Endothelial cell of umbilical vein (primary cell): ENCODE results near the gene ZNF414. TPM values are rescaled to one million over a fixed set of nuclear protein-coding genes. Genes with fewer than 3 reads are reported as not detected.

Experiments
- BruUV-seq: library from RNA; stranded (reverse); fragments of 400-500 nt; replicated peaks from 2 replicates; lab custom pipeline; 2021; lab: Mats Ljungman, UMichigan
- CTCF ChIA-PET: fragments of 300-600, 350-600 bp; sonication (Branson Sonifier 250); formaldehyde crosslinking; loops from one replicate; lab custom pipeline; 2021; ENCODE audit warnings: antibody characterized with exemption, inconsistent platforms; lab: Charles Lee
- POLR2A ChIA-PET: fragments of 300-600, 350-600 bp; sonication (Branson Sonifier 250); formaldehyde crosslinking; loops from one replicate; lab custom pipeline; 2021; ENCODE audit warnings: antibody characterized with exemption, inconsistent platforms; lab: Charles Lee
- DNase-seq: peaks from one replicate; pipeline ENCODE4 v3.0.0-alpha.2; 2011; ENCODE audit warnings: low read depth, low spot score
- FAIRE-seq: peaks from 2 replicates; lab custom pipeline; 2011; peaks lifted over from hg19 to GRCh38; lab: Jason Lieb, UNC
- H2AFZ ChIP-seq: 2 replicates; pipeline ENCODE4 v1.6.0; 2012; ENCODE audit warnings: low read depth, low read length, control low read depth, inconsistent platforms
- H3K27ac ChIP-seq: 2 replicates; pipeline ENCODE4 v1.5.1; 2011; ENCODE audit warnings: low read depth, mild to moderate bottlenecking, control low read depth, low read length, moderate library complexity; ENCODE audit not compliant: insufficient read depth
- H3K27me3 ChIP-seq, 2 experiments: 2 replicates each; pipeline versions ENCODE4 v1.6.0 to v1.6.1; 2011; ENCODE audit warnings: low read length in 2 of 2, mixed read lengths in 1 of 2; ENCODE audit not compliant: control insufficient read depth in 2 of 2, insufficient read depth in 2 of 2
- H3K36me3 ChIP-seq, 2 experiments: 2 replicates in 1 of 2; 3 replicates in 1 of 2; pipeline ENCODE4 v1.5.1; 2011; ENCODE audit warnings: low read length in 2 of 2, mild to moderate bottlenecking in 1 of 2, moderate library complexity in 1 of 2; ENCODE audit not compliant: control insufficient read depth in 2 of 2, insufficient read depth in 2 of 2; ENCODE audit errors: extremely low read depth in 1 of 2
- H3K4me1 ChIP-seq: 3 replicates; pipeline ENCODE4 v1.5.1; 2011; ENCODE audit warnings: mild to moderate bottlenecking, low read length; ENCODE audit not compliant: control insufficient read depth, insufficient read depth; ENCODE audit errors: extremely low read depth
- H3K4me2 ChIP-seq: 2 replicates; pipeline ENCODE4 v1.6.1; 2011; ENCODE audit warnings: low read length, control low read depth, mixed read lengths; ENCODE audit not compliant: insufficient read depth
- H3K4me3 ChIP-seq, 3 experiments: fragments of 200-600 bp in 1 of 3; sonication (generic), shearing (Covaris generic) in 1 of 3; replicated peaks in 1 of 3; 2 replicates each; pipeline ENCODE4 v1.5.1; 2011 to 2016; ENCODE audit warnings: control low read depth in 3 of 3, low read length in 3 of 3, mild to moderate bottlenecking in 2 of 3, inconsistent platforms in 1 of 3, low read depth in 1 of 3, moderate library complexity in 1 of 3; ENCODE audit not compliant: insufficient read depth in 1 of 3
- H3K79me2 ChIP-seq: 2 replicates; pipeline ENCODE4 v1.6.0; 2012; ENCODE audit warnings: low read length, inconsistent platforms; ENCODE audit not compliant: control insufficient read depth, insufficient read depth
- H3K9ac ChIP-seq: replicated peaks from 2 replicates; pipeline ENCODE3; 2011; ENCODE audit warnings: low read length, control low read depth; ENCODE audit not compliant: insufficient read depth; ENCODE audit errors: extremely low read depth
- H3K9me1 ChIP-seq: replicated peaks from 3 replicates; pipeline ENCODE4 v1.6.0; 2011; ENCODE audit warnings: mild to moderate bottlenecking, low read length; ENCODE audit not compliant: control insufficient read depth, insufficient read depth; ENCODE audit errors: extremely low read depth
- H3K9me3 ChIP-seq: replicated peaks from 2 replicates; pipeline ENCODE4 v1.5.1; 2012; ENCODE audit warnings: low read length, inconsistent platforms; ENCODE audit not compliant: control insufficient read depth, insufficient read depth
- H4K20me1 ChIP-seq: replicated peaks from 2 replicates; pipeline ENCODE3; 2011; ENCODE audit warnings: mild to moderate bottlenecking, low read length; ENCODE audit not compliant: control insufficient read depth, insufficient read depth; ENCODE audit errors: extremely low read depth
- CTCF ChIP-seq, 2 donors: IDR thresholded peaks; 1 replicate in 1 of 2; 2 replicates in 1 of 2; pipeline ENCODE4 v1.5.1; 2011; ENCODE audit warnings: low read length in 2 of 2, mild to moderate bottlenecking in 2 of 2, moderate library complexity in 2 of 2, control low read depth in 1 of 2, inconsistent platforms in 1 of 2, low read depth in 1 of 2; ENCODE audit not compliant: insufficient read depth in 1 of 2; ENCODE audit errors: extremely low read depth in 1 of 2
- EZH2 ChIP-seq: IDR thresholded peaks from 2 replicates; pipeline ENCODE4 v1.6.1; 2012; ENCODE audit warnings: borderline replicate concordance, low read depth, mild to moderate bottlenecking, moderate library complexity, low read length, inconsistent platforms; ENCODE audit not compliant: severe bottlenecking
- FOS ChIP-seq: IDR thresholded peaks from 2 replicates; pipeline ENCODE4 v1.6.1; 2011; ENCODE audit warnings: mild to moderate bottlenecking, low read length, moderate library complexity, borderline replicate concordance; ENCODE audit not compliant: insufficient read depth
- GATA2 ChIP-seq: IDR thresholded peaks from 2 replicates; pipeline ENCODE4 v1.7.0; 2011; ENCODE audit warnings: low read depth, mild to moderate bottlenecking, moderate library complexity, mixed read lengths, low read length; ENCODE audit not compliant: insufficient read length, insufficient read depth
- JUN ChIP-seq: IDR thresholded peaks from 2 replicates; pipeline ENCODE4 v1.6.1; 2011; ENCODE audit warnings: borderline replicate concordance, low read depth; ENCODE audit not compliant: insufficient read length, insufficient read depth
- MYC ChIP-seq: IDR thresholded peaks from one replicate; pipeline ENCODE4 v1.6.1; 2011; ENCODE audit warnings: mild to moderate bottlenecking, low read depth, low read length
- POLR2A ChIP-seq: IDR thresholded peaks from 2 replicates; pipeline ENCODE4 v1.6.1; 2012; ENCODE audit warnings: low read depth, mild to moderate bottlenecking, control low read depth, low read length
- POLR2AphosphoS5 ChIP-seq: IDR thresholded peaks from 2 replicates; pipeline ENCODE4 v1.6.1; 2012; ENCODE audit warnings: low read depth, mild to moderate bottlenecking, control low read depth, low read length, moderate library complexity; ENCODE audit not compliant: insufficient read depth
- dilution Hi-C: fragments of 300-500 bp; cut with MboI; formaldehyde crosslinking; loops from one replicate; pipeline ENCODE4 v1.15.0; 2019; ENCODE audit warnings: low sequenced_read_pairs; ENCODE audit not compliant: extremely low pct_ligation_motif_present
- intact Hi-C: fragments of 100-400 bp; cut with micrococcal nuclease; formaldehyde crosslinking; loops from one replicate; pipeline ENCODE4 v1.10.0; 2022
- polyA plus RNA-seq, 4 experiments: library from polyadenylated mRNA; depleted of rRNA in 3 of 4; stranded (reverse) in 3 of 4; unstranded in 1 of 4; fragments of >200 nt; gene quantifications; 2 replicates each; pipeline versions ENCODE4 v1.2.1 to v1.2.3, GENCODE V29; 2011 to 2012; ENCODE audit warnings: missing spikeins in 1 of 4
- total RNA-seq: library from RNA; stranded (reverse); gene quantifications from 2 replicates; pipeline ENCODE4 v1.2.3, GENCODE V29; 2021
- TF ChIP-seq, protein P1 (sequence below): IDR thresholded peaks from 2 replicates; pipeline ENCODE4 v1.6.1; 2011; ENCODE audit not compliant: insufficient read depth, insufficient read length

ZNF414 gene
- total and polyA plus RNA-seq, 2 donors (not counting 3 experiments of a cell fraction or from before 2014, with no cell fraction given), result 11.6 to 20.6 TPM

- Histone ChIP-seq H2AFZ (no peak overlapping the region), H3K9me1 (no peaks in the 10 kb centered on the region), H4K20me1 (no peaks in the 10 kb centered on the region), H3K36me3 (no peaks in the 10 kb centered on the region), H3K27me3 (no peaks in the 10 kb centered on the region), H3K9ac (no peak overlapping the region), H3K9me3 (no peaks in the 10 kb centered on the region), H3K79me2 (no peaks in the 10 kb centered on the region), H3K27ac (no peak overlapping the region), H3K4me3 (no peak overlapping the region), H3K4me2 (no peak overlapping the region), H3K4me1 (no peaks in the 10 kb centered on the region)
- intact Hi-C loops, result no loop called here
- CTCF ChIA-PET, result interaction anchor here (0.6 to 1.2 kb wide), 2 partner anchors 23 to 40 kb away, joined by 3 read pairs; no protein-coding TSS in a partner anchor
- DNase-seq (no peak), FAIRE-seq (no peak)
- POLR2A ChIA-PET, result no interaction called here
- no TSS peak for BruUV-seq
- TF ChIP-seq FOS (no peak), EZH2 (no peak), JUN (no peak), GATA2 (no peak), MYC (no peak), CTCF (IDR thresholded peaks at IDR 0.05; ENCODE audit: extremely low read depth in 1 of 2, insufficient read depth in 1 of 2, low read depth in 1 of 2, low read length in 2 of 2) (no peak), POLR2AphosphoS5 (no peak), POLR2A (no peak)
- TF ChIP-seq, protein P1, sequence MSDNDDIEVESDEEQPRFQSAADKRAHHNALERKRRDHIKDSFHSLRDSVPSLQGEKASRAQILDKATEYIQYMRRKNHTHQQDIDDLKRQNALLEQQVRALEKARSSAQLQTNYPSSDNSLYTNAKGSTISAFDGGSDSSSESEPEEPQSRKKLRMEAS, result no peak
- dilution Hi-C loops, result no loop called here
These were observed 25.7 kb upstream of the ZNF414 start for GRCh38 chr19:8539621-8540149.
